ENCODE results near the gene LRRC7.

The LRRC7 gene

DNA sequence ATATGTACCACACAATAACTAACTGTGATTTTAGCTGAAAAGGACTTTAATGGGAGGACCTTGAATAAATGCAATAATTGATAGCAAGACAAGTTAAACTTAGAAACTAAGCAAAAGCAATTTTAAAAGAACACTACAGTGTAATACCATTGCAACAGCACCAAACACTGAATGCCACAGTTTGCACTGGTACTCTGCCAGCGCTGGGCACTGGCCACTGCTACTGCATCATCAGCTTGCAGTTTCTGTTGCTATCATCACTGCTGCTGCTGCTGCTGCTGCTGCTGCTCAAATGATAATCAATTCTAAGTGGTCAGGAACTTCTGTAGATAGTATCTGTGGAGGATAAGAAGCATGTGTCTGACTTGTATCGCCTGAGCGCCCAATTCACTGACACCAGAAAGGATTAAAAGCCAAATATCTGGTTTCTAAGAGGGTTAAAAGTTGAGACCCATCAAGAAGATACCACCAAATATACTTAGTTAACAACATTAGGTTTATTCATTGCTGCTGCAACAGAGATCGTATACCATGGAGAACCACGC is 330.8 kb downstream of the LRRC7 start:
- no peak overlapping the region for H3K27ac ChIP-seq
- TF ChIP-seq, protein P1, sequence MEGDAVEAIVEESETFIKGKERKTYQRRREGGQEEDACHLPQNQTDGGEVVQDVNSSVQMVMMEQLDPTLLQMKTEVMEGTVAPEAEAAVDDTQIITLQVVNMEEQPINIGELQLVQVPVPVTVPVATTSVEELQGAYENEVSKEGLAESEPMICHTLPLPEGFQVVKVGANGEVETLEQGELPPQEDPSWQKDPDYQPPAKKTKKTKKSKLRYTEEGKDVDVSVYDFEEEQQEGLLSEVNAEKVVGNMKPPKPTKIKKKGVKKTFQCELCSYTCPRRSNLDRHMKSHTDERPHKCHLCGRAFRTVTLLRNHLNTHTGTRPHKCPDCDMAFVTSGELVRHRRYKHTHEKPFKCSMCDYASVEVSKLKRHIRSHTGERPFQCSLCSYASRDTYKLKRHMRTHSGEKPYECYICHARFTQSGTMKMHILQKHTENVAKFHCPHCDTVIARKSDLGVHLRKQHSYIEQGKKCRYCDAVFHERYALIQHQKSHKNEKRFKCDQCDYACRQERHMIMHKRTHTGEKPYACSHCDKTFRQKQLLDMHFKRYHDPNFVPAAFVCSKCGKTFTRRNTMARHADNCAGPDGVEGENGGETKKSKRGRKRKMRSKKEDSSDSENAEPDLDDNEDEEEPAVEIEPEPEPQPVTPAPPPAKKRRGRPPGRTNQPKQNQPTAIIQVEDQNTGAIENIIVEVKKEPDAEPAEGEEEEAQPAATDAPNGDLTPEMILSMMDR (conservative IDR thresholded peaks at IDR 0.05): no peak

DNA sequence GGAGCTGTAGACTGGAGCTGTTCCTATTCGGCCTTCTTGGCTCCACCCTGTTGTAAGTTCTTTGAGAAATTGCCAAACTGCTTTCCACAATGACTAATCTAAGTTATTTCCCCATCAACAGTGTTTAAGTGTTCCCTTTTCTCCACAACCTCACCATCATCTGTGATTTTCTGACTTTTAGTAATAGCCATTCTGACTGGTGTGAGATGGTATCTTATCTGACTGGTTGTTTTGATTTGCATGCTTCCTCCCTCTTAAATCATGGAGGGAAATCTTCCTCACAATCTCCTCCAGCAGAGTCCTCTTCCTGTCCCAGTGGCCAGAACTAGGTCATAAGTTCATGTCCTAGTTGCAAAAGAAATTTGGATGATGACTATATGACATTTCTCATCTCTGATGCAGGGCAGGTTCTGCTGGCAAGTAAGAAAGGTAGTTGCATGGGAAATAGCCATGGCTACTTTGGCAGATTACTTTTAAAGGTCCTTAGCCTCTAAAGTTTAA is 343.6 kb downstream of the LRRC7 start:
- H3K27ac ChIP-seq: no peak overlapping the region
- TF ChIP-seq, protein P1 (conservative IDR thresholded peaks at IDR 0.05): no peak

DNA sequence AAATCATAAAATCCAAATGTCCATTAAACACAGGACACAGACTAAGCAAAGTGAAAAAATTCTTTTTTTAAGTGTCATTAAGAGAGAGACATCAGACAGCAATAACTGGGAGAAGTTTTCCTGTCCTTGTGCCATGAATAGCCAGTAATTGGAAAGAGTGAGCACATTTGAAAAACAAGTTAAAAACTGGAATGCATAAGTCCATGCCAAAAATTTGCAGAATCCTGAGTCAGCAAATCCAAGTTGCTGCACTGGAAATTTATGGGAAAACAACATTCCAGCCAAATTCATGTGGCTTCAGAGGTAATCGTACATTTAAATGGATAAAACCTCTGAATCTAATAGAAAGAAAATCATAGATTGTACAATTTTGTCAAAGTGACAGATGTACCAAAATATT is 346.3 kb downstream of the LRRC7 start:
- TF ChIP-seq, protein P1 (conservative IDR thresholded peaks at IDR 0.05): no peak
- no peak overlapping the region for H3K27ac ChIP-seq

DNA sequence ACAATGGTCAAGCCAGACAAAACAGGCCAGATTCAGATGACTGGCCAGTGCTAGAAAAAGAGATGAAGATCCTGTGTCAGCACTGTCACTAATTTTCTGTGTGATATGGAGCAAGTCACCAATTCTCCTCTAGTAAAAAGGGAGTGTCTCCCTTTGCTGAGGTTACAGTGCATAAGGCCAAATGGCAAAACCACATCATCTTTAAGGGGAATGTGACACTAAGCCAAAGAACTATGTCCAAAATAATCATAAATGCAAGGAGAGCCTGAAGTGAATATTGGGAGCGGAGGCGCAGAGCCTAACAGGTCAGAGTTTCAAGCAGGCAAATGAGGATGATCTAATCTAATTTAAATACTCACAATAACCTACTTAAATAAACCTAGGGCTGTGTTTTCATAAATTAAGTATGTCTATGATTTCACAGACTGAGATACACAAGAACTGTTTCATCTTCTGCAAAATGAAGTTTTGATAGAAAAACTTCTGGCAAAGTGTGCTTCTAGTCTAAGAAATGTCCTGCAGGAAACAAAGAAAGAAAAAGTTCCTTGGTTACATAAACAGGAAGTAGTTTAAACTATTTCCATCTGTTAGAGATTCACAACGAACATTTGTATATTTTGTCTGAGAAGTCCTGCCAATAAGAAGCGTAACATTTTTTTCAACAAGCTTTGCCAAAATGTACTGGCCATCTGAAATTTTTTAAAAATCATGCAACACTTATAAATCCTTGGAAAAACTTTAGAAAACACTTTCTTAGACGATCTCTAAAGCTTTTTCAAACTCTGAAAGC is 347.4 kb downstream of the LRRC7 start:
- H3K27ac ChIP-seq: no peak overlapping the region
- TF ChIP-seq, protein P1 (conservative IDR thresholded peaks at IDR 0.05): no peak

DNA sequence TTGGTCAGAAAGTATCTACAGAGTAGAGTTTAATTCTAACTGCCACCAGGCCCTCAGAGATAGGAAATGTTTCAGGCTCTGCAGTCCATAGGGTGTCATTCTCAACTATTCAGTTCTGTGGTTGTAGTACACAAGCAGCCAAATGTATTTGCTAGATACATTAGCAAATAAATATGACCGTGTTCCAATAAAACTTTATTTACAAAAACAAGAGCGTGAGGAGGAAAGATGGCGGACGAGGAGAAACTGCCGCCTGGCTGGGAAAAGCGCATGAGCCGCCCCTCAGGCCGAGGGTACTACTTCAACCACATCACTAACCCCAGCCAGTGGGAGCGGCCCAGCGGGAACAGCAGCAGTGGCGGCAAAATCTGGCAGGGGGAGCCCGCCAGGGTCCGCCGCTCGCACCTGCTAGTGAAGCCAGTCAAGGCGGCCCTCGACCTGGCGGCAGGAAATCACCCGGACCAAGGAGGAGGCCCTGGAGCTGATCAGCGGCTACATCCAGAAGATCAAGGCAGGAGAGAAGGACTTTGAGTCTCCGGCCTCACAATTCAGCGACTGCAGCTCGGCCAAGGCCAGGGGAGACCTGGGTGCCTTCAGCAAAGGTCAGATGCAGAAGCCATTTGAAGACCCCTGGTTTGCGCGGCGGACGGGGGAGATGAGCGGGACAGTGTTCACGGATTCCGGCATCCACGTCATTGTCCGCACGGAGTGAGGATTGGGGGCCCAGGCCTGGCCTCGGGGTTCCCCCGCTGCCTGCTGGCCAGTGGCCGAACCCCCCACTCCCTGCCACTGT is 351.6 kb downstream of the LRRC7 start:
- no peak overlapping the region for H3K27ac ChIP-seq
- TF ChIP-seq, protein P1 (conservative IDR thresholded peaks at IDR 0.05): no peak

DNA sequence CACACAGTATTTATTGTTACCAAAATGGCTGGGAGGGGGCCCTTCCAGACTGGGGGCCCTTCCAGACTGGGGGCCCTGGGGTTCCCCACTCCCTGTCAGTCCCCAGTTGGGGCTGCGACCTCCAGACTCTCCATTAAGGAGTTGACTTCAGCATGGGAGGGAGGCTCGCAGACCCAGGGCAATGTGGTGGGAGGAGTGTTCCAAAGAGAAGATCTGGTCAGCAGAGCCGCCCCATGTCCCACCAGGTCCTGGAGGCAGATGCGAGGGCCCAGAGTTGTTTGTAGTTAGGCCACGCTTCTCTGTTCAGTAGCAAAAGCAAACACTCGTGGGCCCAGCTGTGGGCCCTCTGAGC is 352.2 kb downstream of the LRRC7 start:
- TF ChIP-seq, protein P1 (conservative IDR thresholded peaks at IDR 0.05): no peak
- H3K27ac ChIP-seq: no peak overlapping the region

DNA sequence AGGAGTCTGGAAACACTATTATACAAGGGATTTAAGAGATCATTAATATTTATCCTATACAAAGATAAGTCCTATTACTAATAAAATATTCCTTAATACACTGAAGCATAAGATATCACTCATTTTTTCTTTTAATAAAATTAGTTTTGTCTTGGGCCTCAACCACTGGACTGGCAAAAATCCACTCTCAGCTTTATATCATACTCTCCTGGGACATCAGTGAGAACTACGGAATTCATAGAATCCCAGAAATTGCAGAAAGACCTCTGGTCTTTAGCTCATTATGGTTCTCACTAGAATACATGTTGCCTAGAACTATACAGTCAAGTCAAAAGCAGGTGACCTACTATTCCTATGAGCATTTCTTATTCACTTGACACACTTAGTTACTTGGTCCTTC is 352.7 kb downstream of the LRRC7 start:
- TF ChIP-seq, protein P1 (conservative IDR thresholded peaks at IDR 0.05): no peak
- no peak overlapping the region for H3K27ac ChIP-seq
